ENCODE data around the gene STK17A. TPM values are rescaled to one million over a fixed set of nuclear protein-coding genes. Genes with fewer than 3 reads are reported as not detected.
A peak's percentile ranks its signal among the peaks of the same experiment; 100 is the strongest.

Gene STK17A
- total and polyA plus RNA-seq, 2 of the 8 experiments (the other 6 are each of a cell fraction or from before 2014, with no cell fraction given) = 2.2 to 12.2 TPM

- peaks cover 0 to 1% of the 10 kb centered on the region in 2 experiments for H4K20me1 ChIP-seq (replicated peaks in 1 of 2; ENCODE audit: control insufficient read depth in 1 of 2, insufficient read depth in 2 of 2, low read length in 2 of 2)
- no peak overlapping the region for H2BK120ac ChIP-seq (replicated peaks; ENCODE audit: low read depth, low read length)
- 100% methylated on average over 1 of the region's 2 CpGs; no CpG with 5 or more reads in 1 of the 2 experiments for WGBS, 2 experiments (ENCODE audit: extremely low coverage in 1 of 2, insufficient coverage in 1 of 2, insufficient read length in 1 of 2, insufficient replicate concordance in 2 of 2, low coverage in 1 of 2, low lambda C conversion rate in 2 of 2, missing lambda C conversion rate in 1 of 2)
- no peak overlapping the region; the same call in 1 of the 2 replicates for H4K8ac ChIP-seq (ENCODE audit: extremely low read depth, insufficient read depth, low read length)
- ChIA-PET CTCF (ENCODE audit: partially characterized antibody) (interaction anchor here (1.1 to 2.6 kb wide), 3 partner anchors 12 to 65 kb away, joined by 3 to 10 read pairs (median 4); partner anchors contain the start of gene STK17A), POLR2A (ENCODE audit: partially characterized antibody) (no interaction called here)
- no peaks in the 10 kb centered on the region for H3K27me3 ChIP-seq (replicated peaks in 1 of 4; ENCODE audit: control insufficient read depth in 3 of 4, extremely low read depth in 1 of 4, insufficient read depth in 3 of 4, low read length in 3 of 4)
- H2BK15ac ChIP-seq (ENCODE audit: low read length) = no peak overlapping the region
- DNase-seq (ENCODE audit: low read depth in 1 of 2, low spot score in 2 of 2) (no peak), FAIRE-seq (no peak)
- no peak overlapping the region for H3K9ac ChIP-seq (replicated peaks in 1 of 4; ENCODE audit: extremely low read depth in 1 of 4, low read depth in 3 of 4, low read length in 3 of 4)
- no peak overlapping the region for H3K23ac ChIP-seq (ENCODE audit: insufficient read length)
- no peaks in the 10 kb centered on the region for H3K79me1 ChIP-seq (ENCODE audit: low read depth, low read length)
- H3K36me3 ChIP-seq (ENCODE audit: control insufficient read depth in 2 of 4, insufficient read depth in 4 of 4, low read length in 3 of 4) = peaks cover 0 to 55% (median 33%) of the 10 kb centered on the region in 4 experiments; a peak in 7 of 8 replicates
- no peak overlapping the region for H2AFZ ChIP-seq (ENCODE audit: low read length)
- TF ChIP-seq CTBP2 (IDR thresholded peaks at IDR 0.05; ENCODE audit: borderline replicate concordance, insufficient read depth, insufficient read length, low read length) = no peak
- TF ChIP-seq POLR2AphosphoS5 (IDR thresholded peaks at IDR 0.05; ENCODE audit: low read depth, low read length) = 0 out of 2 replicates have a peak, but pooled peaks have one; percentile 23
- H2BK12ac ChIP-seq (ENCODE audit: low read depth, low read length) = no peak overlapping the region
- no peak overlapping the region for H3K18ac ChIP-seq (ENCODE audit: extremely low read depth, low read length)
- no peak overlapping the region for H2BK5ac ChIP-seq (ENCODE audit: low read depth, low read length)
- H2AK5ac ChIP-seq (ENCODE audit: low read depth, low read length) = no peak overlapping the region
- no peak overlapping the region for H3K4me3 ChIP-seq (ENCODE audit: extremely low read depth in 1 of 4, insufficient read depth in 2 of 4, low read depth in 3 of 4, low read length in 4 of 4)
- no peak overlapping the region for H3K14ac ChIP-seq (ENCODE audit: insufficient read length)
- no peak overlapping the region for H3K4ac ChIP-seq (replicated peaks; ENCODE audit: insufficient read length, low read depth, low read length)
- no peak overlapping the region for H4K91ac ChIP-seq (replicated peaks; ENCODE audit: insufficient read length, low read length)
- no peak overlapping the region for H3K27ac ChIP-seq (ENCODE audit: low read depth, low read length)
- no peak overlapping the region for H2BK20ac ChIP-seq (ENCODE audit: low read length)
- H3K4me1 ChIP-seq (replicated peaks in 1 of 4; ENCODE audit: control insufficient read depth in 3 of 4, insufficient read depth in 4 of 4, low read length in 3 of 4) = no peaks in the 10 kb centered on the region
- no peaks in the 10 kb centered on the region for H3K79me2 ChIP-seq (ENCODE audit: control insufficient read depth in 1 of 2, insufficient read depth in 2 of 2, low read length in 2 of 2)
- H4K5ac ChIP-seq (ENCODE audit: insufficient read length, low read depth, low read length) = no peak overlapping the region
- H3K56ac ChIP-seq (replicated peaks; ENCODE audit: insufficient read length, low read depth, low read length) = no peak overlapping the region
- no peaks in the 10 kb centered on the region for H3K9me3 ChIP-seq (ENCODE audit: insufficient read depth in 2 of 2, low read depth in 1 of 2, low read length in 1 of 2)
- H3K4me2 ChIP-seq (ENCODE audit: insufficient read depth in 1 of 2, low read depth in 2 of 2, low read length in 2 of 2) = no peak overlapping the region
- no peaks in the 10 kb centered on the region for H3K23me2 ChIP-seq (ENCODE audit: low read depth, low read length)
Measured at GRCh38 chr7:43634384-43634783, 51.5 kb downstream of the STK17A start.
